Activated CD4-positive, alpha-beta T cell treated with anti-CD3 and anti-CD28 coated beads, Interleukin-2, amount 50 U/mL, for 48 hours (primary cell): Measurements from ENCODE around the gene PPIH.
"Not testable (repeated sequence)": the region's sequence is repeated elsewhere in the genome, so short reads cannot be mapped to it uniquely, and the experiment has no call there.

Experiments
- DNase-seq, 2 experiments: peaks; one replicate each; pipeline ENCODE4 v3.0.0-alpha.2; 2020

Gene PPIH

DNA sequence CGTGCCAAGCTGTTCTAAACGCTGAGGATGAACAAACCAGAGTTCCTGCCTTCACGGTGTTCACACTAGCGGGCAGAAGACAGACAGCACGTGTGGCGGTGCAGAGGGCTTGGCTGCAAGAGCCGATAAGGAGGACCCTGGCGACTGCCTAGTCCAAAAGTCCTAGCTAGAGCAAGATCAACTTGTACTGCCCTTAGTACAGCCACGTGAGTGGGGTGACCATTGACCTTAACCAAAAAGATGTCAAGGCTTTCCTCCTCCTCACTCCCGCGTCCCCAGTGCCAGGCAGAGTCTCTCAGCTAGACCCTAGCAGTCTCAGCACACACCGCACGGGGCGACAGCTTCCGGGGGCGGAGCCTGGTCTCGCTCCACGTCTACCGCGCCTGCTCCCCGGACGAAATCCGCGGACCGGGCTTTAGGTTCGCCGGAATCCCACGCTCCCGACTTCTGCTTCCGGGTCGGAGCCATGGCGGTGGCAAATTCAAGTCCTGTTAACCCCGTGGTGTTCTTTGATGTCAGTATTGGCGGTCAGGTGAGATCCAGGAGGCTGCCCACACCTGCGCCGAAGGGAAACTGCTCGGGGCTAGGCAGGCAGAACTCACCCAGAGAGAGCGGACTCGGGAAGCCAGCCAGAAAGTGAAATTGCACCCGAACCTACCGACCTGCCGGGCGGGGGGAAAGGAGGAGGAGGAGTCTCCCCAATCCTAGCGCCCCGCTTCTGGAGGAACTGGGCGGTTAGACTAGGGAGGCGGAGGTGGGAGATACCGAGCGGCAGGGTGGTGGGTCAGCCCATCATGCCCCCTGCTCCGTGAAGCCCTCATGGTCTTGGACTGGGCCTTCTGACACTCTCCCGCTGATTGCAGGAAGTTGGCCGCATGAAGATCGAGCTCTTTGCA, at the start of gene PPIH:
PPIH (plus strand) TSS at position 443 of the 896 bp plus-strand sequence; CDS start at position 467, 24 bp downstream.
- DNase-seq, result peak; percentile 96 to 97

- DNase-seq, result no peak
These were observed 44.5 kb upstream of the PPIH start for GRCh38 chr1:42613803-42614131.

DNA sequence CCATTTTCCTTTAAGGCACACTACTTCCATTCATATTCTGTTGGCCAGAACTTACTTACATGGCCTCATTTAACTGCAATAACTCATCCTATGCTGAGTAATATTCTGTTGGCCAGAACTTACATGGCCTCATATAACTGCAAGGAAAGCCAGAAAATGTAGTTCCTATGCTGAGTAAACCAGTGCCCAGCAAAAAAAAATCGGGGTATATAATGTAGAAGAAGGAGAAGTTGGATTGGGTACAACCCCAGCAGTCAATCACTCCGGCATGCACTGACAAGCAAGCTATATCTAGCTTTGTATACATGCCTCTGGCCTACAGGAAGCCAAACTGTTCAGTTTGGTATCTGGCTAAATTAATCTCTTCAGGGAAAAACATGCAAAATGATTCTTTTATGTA, 39.4 kb upstream of the PPIH start:
- no peak for DNase-seq

GRCh38 chr1:42620307-42620706, 37.9 kb upstream of the PPIH start:
- DNase-seq, result no peak

DNA sequence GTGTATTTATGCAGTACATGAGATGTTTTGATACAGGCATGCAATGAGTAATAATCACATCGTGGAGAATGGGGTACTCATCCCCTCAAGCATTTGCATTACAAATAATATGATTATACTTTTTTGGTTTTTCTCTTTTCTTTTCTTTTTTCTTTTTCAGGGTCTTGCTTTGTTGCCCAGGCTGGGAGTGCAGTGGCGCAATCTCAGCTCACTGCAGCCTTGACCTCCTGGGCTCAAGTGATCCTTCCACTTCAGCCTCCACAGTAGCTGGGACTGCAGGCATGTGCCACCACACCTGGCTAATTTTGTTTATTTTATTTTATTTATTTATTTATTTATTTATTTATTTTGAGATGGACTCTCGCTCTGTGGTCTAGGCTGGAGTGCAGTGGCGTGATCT, 37.0 kb upstream of the PPIH start:
- not testable (repeated sequence) for DNase-seq

GRCh38 chr1:42627205-42627604, 31.0 kb upstream of the PPIH start:
- DNase-seq, result not testable (repeated sequence)

DNA sequence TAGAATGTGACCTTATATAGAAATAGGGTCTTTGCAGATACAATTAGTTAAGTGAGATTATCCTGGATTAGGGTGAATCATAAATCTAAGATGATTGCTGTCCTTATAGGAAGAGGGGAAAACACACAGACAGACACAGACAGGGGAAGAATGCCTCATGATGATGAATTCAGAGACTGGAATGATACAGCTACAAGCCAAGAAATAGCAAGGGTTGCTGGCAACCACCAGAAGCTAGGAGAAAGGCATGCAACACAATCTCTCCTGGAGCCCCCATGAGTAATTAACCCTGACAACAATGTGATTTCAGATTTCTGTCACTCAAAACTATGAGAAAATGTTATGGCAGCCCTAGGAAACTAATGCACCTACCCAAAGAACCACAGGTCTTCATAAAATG, 19.1 kb upstream of the PPIH start:
- no peak for DNase-seq

- DNase-seq, result no peak
These were observed 12.2 kb upstream of the PPIH start for GRCh38 chr1:42646056-42646455.

- no peak for DNase-seq
These were observed 1.0 kb upstream of the PPIH start for GRCh38 chr1:42657201-42657600.

GRCh38 chr1:42658877-42659337, 684 bp downstream of the PPIH start:
- DNase-seq, result no peak

GRCh38 chr1:42660907-42661500, 2.8 kb downstream of the PPIH start:
- no peak for DNase-seq

DNA sequence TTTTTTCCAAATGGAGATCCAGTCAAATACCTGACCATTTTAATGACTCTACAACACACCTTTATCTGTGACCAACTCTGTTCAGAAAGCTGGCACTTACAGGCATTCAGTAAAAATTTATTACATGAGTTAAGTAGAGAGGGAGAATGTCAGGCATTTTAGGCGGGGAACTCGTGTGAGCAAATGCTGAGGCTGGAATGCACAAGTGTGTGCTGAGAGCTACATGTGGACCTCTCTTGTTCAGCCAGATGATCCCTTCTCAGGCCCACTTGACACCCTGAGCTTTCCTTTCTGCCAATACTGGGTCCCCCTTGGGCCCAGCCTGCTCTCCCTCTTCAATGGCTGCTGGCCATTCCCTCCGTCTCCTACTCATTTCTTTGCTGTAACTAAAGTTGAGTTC, 11.7 kb downstream of the PPIH start:
- no peak for DNase-seq

DNA sequence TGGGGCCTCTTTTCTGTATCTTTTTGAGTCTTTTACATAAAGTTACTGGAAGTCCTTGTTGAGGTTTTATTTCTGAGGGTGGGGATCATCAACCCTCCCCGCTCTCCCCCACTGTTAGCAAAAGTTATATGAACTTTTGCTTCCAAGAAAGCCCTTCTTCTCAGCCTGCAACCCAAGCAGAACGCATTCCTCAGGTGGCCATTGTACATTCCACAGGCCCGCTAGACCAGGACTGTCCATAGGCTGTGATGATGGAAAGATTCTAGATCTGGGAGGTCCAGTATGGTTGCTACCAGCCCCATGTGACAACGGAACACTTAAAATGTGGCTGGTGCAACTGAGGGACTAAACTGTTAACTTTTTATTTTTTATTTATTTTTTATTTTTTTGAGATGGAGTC, 12.2 kb downstream of the PPIH start:
- no peak for DNase-seq

DNA sequence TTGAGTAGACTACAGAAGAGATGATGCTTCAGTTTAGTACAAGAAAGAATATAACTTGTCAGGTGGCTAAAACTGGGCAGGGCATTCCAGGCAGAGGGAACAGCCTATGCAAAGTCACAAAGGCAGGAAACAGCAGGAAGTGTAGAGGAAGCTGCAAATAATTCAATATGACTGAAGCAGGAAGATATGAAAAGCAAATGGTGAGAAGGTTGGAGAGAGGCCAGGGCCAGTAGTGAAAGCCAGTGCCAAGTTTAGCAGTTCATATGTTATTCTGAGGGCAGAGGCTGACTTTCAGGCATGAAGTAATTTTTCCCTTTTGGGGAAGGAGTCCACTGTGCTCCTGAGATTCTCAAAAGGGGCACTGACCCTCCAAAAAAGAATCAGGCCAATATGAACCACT, 16.0 kb downstream of the PPIH start:
- no peak for DNase-seq

DNA sequence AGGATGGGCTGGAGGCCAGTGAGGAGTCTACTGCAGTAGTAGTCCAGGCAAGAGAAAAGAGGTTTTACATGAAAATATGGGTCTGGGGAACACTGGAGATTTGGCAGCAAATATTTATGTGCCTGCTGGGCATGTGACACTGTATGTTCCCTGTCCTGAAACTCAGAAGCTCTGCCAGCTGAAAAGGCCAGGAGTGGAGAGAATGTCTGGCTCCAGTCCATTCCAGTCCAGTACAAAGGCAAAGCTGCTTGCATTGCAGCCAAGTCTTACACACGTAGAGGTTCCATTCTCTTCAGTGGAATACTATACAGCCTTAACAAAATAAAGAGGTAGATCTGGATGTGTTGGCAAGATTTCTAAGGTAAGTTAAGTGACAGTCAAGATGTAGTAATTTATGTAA, 16.5 kb downstream of the PPIH start:
- no peak for DNase-seq

GRCh38 chr1:42675467-42675866, 17.2 kb downstream of the PPIH start:
- no peak for DNase-seq

DNA sequence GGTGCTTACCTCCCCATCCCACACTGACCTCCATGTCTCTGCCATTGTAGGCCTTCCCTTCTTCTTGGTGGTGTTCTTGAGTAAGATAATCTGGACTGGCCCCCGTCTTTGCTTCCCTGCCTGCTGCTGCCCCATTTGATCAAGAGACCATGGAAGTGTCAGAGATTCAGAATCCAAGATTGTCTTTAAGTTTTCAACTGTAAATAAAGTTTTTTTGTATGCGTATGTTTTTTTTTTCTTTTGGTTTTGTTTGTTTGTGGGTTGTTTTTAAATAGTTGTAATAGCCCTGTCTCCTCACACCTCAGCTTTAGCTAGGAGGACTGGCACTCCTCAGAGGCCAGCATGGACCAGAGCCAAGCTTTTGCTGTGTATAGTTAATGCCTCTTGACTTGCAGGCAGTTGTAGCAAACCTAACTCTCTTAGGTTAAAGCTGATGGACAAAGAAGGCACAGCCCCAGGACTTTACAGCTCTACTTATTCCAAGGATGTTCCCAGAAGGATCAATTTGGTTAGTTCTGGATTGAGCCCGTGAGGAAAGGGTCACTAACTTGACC, 18.4 kb downstream of the PPIH start:
- no peak for DNase-seq

DNA sequence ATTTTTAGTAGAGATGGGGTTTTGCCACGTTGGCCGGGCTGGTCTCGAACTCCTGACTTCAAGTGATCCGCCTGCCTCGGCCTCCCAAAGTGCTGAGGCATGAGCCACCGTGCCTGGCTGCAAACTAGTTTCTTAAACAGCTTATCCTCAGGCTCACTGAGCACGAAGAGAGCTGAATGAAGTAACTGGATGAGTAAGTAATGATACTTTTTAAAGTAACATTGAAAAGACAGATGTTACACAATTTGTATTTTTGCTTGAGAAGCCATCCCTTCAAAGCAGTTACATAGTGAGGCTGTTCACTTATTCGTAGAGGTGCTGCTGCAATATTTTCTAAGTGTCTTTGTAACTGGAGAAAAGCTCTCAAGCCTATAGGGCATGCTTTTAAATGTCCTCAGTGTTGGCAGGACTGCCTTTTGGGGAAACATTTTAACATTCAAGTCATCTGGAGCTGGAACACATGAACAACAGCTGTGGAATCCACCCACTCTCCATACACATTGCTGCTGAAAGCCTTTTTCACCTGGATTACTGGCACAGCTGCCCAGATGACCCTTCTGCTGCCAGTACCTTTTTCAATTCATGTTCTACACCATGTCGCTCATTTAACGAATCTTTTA, 21.3 kb downstream of the PPIH start:
- no peak for DNase-seq

- DNase-seq, result no peak
These were observed 21.8 kb downstream of the PPIH start for GRCh38 chr1:42680055-42680454.

- DNase-seq, result peak in 1 of 2 experiments; percentile 20
These were observed 22.9 kb downstream of the PPIH start for GRCh38 chr1:42680921-42681683.

- peak; percentile 95 to 97 for DNase-seq
These were observed 23.7 kb downstream of the PPIH start, which contains the start of gene YBX1 for GRCh38 chr1:42681741-42682483. TSS of gene YBX1 (plus strand) at chr1:42682418. CDS start at chr1:42682566, 148 bp downstream.

DNA sequence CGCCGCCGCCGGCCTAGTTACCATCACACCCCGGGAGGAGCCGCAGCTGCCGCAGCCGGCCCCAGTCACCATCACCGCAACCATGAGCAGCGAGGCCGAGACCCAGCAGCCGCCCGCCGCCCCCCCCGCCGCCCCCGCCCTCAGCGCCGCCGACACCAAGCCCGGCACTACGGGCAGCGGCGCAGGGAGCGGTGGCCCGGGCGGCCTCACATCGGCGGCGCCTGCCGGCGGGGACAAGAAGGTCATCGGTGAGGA, 24.2 kb downstream of the PPIH start:
- DNase-seq, result not testable (repeated sequence)
